ENCODE measurements around the gene IFNGR1. TPM values are rescaled to one million over a fixed set of nuclear protein-coding genes. Genes with fewer than 3 reads are reported as not detected.
A peak's percentile ranks its signal among the peaks of the same experiment; 100 is the strongest.

The IFNGR1 gene
- total and polyA plus RNA-seq, 8 donors: 70.9 to 171 (median 76.7) TPM

GRCh38 chr6:137237413-137238170 is 18.4 kb upstream of the IFNGR1 start:
- Histone ChIP-seq H3K9me3 (no peaks in the 10 kb centered on the region), H3K27me3 (no peaks in the 10 kb centered on the region), H3K36me3 (no peaks in the 10 kb centered on the region), H3K4me1 (peaks cover 35 to 87% of the 10 kb centered on the region in 2 donors), H3K4me3 (no peak overlapping the region), H3K27ac (peak overlapping the region; percentile 39 to 81)
- ATAC-seq: peak; percentile 56
- intact Hi-C loops (cut with DNase I): no loop called here
- no peak for TF ChIP-seq CTCF (IDR thresholded peaks at IDR 0.05)
- no peak for DNase-seq

- H3K9me3 ChIP-seq: no peaks in the 10 kb centered on the region
Measured at GRCh38 chr6:137236581-137237355, 17.6 kb upstream of the IFNGR1 start.

GRCh38 chr6:137235686-137236085 is 16.5 kb upstream of the IFNGR1 start:
- H3K36me3 ChIP-seq: no peaks in the 10 kb centered on the region
- peak overlapping the region in 1 of 2 donors; percentile 90 for H3K27ac ChIP-seq
- no peak for DNase-seq
- no peak for ATAC-seq
- TF ChIP-seq CTCF (IDR thresholded peaks at IDR 0.05): no peak
- intact Hi-C loops (cut with DNase I): no loop called here
- no peaks in the 10 kb centered on the region for H3K27me3 ChIP-seq
- no peak overlapping the region for H3K4me3 ChIP-seq
- H3K9me3 ChIP-seq: no peaks in the 10 kb centered on the region
- peaks cover 35 to 99% of the 10 kb centered on the region in 2 donors for H3K4me1 ChIP-seq

More at GRCh38 chr6:137236581-137237355, 17.6 kb upstream of the IFNGR1 start:
- Histone ChIP-seq H3K4me3 (no peak overlapping the region), H3K4me1 (peaks cover 35 to 95% of the 10 kb centered on the region in 2 donors), H3K36me3 (no peaks in the 10 kb centered on the region), H3K27me3 (no peaks in the 10 kb centered on the region), H3K27ac (peak overlapping the region; percentile 39 to 81)
- no peak for ATAC-seq
- DNase-seq: no peak
- TF ChIP-seq CTCF (IDR thresholded peaks at IDR 0.05): no peak
- intact Hi-C loops (cut with DNase I): no loop called here

- Histone ChIP-seq H3K4me1 (peaks cover 30 to 98% of the 10 kb centered on the region in 2 donors), H3K27ac (peak overlapping the region; percentile 79 to 90)
- TF ChIP-seq CTCF (IDR thresholded peaks at IDR 0.05): no peak
Measured at GRCh38 chr6:137233911-137234863, 15.0 kb upstream of the IFNGR1 start.

More at GRCh38 chr6:137233911-137234863, 15.0 kb upstream of the IFNGR1 start:
- DNase-seq (no peak), ATAC-seq (peak; percentile 64)
- Histone ChIP-seq H3K4me3 (no peak overlapping the region), H3K27me3 (no peaks in the 10 kb centered on the region), H3K36me3 (no peaks in the 10 kb centered on the region), H3K9me3 (no peaks in the 10 kb centered on the region)
- intact Hi-C loops (cut with DNase I): no loop called here

Data from left lung (tissue), 10 donors.